Left ventricle myocardium inferior (tissue), 1 donor: ENCODE data around the gene MT1M. TPM values are rescaled to one million over a fixed set of nuclear protein-coding genes. Genes with fewer than 3 reads are reported as not detected.
"Not testable (repeated sequence)": the region's sequence is repeated elsewhere in the genome, so short reads cannot be mapped to it uniquely, and the experiment has no call there.

ENCODE experiments used
- DNase-seq: peaks from one replicate; pipeline ENCODE4 v3.0.0-alpha.2; 2020
- H3K27ac ChIP-seq: fragments of 200-600 bp; replicated peaks from 2 replicates; pipeline ENCODE4 v1.8.0; 2021
- H3K27me3 ChIP-seq: fragments of 200-600 bp; 2 replicates; pipeline ENCODE4 v1.8.0; 2021; ENCODE audit warnings: low read depth
- H3K36me3 ChIP-seq: fragments of 200-600 bp; 2 replicates; pipeline ENCODE4 v1.8.0; 2021
- H3K4me1 ChIP-seq: fragments of 200-600 bp; 2 replicates; pipeline ENCODE4 v1.8.0; 2021
- H3K4me3 ChIP-seq: fragments of 200-600 bp; 2 replicates; pipeline ENCODE4 v1.8.0; 2021; ENCODE audit warnings: mild to moderate bottlenecking, moderate library complexity
- H3K9me3 ChIP-seq: fragments of 200-600 bp; replicated peaks from 2 replicates; pipeline ENCODE4 v1.8.0; 2021
- intact Hi-C: fragments of 100-400 bp; cut with micrococcal nuclease; formaldehyde crosslinking; loops from one replicate; pipeline ENCODE4 v1.11.0; 2022
- total RNA-seq: library from RNA; stranded (reverse); fragmentation: NEBNext Ultra II Directional; extraction: Animal tissue kit (Norgen Biotek cat#: 25700); gene quantifications from one replicate; pipeline ENCODE4 v1.2.1, GENCODE V29; 2021
- TF ChIP-seq, protein P1 (sequence below): fragments of 200-600 bp; IDR thresholded peaks from 2 replicates; pipeline ENCODE4 v1.8.0; 2021; ENCODE audit warnings: antibody characterized with exemption, mild to moderate bottlenecking, borderline replicate concordance
- donor health status: DM: no; HTN: yes; CAD: no; lungs with severe emphysema.

Gene MT1M
- total RNA-seq, 1 donor from 2014 or later = 3.1 TPM

DNA sequence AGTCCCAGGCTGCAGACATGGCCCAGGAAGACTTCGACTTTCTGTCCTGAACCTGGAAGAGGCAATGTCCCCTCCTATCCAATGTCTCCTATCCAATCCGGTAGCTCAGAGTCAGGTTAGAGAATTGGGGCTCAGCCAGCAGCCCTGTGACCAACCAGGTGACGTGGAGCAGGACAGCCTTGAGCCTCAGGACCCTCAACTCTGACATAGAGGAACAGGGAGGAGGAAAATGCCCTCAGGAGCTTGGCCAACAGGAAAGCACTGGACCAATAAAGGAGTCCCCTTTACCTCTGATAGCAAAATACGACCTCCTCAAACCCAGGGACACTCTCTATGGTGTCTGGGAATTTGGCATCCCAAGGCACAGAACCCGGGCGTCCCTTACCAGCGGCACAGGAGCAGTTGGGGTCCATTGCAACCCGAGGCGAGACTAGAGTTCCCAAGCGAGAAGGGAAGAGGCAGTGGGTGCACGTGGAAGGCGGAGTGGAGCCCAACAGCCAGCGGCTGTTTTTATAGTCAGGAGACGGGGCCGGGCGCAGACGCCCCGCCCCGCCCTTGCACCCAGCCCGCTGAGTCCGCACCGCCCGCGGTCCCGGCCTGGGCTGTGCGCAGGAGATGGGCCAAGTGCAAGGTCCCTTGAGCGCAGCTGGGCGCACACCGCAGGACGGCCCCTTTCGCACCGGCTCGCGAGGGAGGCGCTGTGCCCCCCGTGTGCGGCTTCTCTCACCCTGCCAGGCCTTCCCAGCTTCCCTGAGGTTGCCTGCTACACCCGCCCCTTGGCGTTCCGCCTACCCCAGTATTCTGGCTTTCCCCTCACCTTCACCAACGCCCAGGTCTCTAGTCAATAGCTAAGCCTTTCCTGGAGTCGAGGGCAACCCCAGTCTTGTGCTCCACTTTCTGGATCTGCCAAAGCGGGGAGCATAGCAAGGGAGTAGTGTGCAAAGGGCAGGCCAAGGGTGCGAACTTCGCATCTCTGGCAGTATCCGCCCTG, 35.4 kb downstream of the MT1M start, which contains the start of gene MT1G:
TSS of gene MT1G (minus strand) at position 485 of the 991 bp plus-strand sequence. CDS start at position 413, 72 bp downstream.
- DNase-seq = peak; percentile 48
- intact Hi-C loops = no loop called here
- Histone ChIP-seq H3K27ac (no peak within 1 kb of the TSS), H3K4me3 (peak within 1 kb of the TSS; percentile 41), H3K4me1 (peaks cover 22% of the 10 kb centered on the region), H3K36me3 (no peaks in the 10 kb centered on the region), H3K27me3 (peaks cover 100% of the 10 kb centered on the region), H3K9me3 (no peaks in the 10 kb centered on the region)
- TF ChIP-seq, protein P1, sequence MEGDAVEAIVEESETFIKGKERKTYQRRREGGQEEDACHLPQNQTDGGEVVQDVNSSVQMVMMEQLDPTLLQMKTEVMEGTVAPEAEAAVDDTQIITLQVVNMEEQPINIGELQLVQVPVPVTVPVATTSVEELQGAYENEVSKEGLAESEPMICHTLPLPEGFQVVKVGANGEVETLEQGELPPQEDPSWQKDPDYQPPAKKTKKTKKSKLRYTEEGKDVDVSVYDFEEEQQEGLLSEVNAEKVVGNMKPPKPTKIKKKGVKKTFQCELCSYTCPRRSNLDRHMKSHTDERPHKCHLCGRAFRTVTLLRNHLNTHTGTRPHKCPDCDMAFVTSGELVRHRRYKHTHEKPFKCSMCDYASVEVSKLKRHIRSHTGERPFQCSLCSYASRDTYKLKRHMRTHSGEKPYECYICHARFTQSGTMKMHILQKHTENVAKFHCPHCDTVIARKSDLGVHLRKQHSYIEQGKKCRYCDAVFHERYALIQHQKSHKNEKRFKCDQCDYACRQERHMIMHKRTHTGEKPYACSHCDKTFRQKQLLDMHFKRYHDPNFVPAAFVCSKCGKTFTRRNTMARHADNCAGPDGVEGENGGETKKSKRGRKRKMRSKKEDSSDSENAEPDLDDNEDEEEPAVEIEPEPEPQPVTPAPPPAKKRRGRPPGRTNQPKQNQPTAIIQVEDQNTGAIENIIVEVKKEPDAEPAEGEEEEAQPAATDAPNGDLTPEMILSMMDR = no peak

DNA sequence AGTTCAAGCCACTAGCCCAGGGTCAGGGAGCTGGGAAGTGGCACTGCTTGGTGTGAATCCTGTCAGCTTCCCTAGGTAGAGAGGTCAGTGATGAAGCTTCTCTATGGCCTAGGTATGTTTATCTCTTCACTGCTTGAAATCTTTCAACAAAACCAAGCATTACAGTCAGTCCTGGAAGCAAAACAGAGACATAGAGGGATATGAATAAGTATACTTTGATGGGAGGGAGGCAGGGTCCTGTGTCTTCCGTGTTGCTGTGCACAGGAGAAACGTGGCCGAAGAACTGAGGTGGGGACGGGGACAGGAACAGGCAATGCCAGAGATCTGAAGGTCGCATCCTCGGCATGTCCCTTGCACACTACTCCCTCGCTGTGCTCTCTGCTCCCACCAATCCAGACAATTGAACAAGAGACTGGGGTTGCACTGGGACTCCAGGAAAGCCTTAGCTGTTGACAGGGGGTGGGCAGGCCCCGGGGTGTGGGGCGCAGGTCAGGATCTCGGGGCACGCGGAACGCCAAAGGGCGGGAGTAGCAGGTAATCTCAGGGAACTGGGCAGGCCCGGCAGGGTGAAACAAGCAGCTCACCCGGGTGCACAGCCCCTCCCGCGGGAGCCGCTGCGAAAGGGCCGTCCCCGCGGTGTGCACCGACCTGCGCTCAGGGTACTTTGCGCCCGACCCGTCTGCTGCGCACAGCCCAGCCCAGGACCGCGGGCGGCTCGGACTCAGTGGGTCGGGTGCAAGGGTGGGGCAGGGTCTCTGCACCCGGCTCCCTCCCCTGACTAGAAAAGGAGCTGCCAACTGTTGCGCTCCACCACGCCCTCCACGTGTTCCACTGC, 36.8 kb downstream of the MT1M start, which contains the start of gene MT1H:
TSS of gene MT1H (plus strand) at position 810 of the 835 bp plus-strand sequence. CDS start 71 bp downstream, outside the sequence.
- Histone ChIP-seq H3K36me3 (no peaks in the 10 kb centered on the region), H3K9me3 (no peaks in the 10 kb centered on the region), H3K27me3 (peaks cover 99% of the 10 kb centered on the region), H3K27ac (no peak within 1 kb of the TSS), H3K4me1 (peaks cover 18% of the 10 kb centered on the region), H3K4me3 (peak within 1 kb of the TSS; percentile 34)
- TF ChIP-seq, protein P1 = no peak
- intact Hi-C loops = no loop called here
- no peak for DNase-seq

GRCh38 chr16:56669840-56670619, 37.6 kb downstream of the MT1M start:
- H3K4me3 ChIP-seq = peak overlapping the region; percentile 34
- TF ChIP-seq, protein P1 = no peak
- H3K9me3 ChIP-seq = no peaks in the 10 kb centered on the region
- no peak overlapping the region for H3K27ac ChIP-seq
- no peak for DNase-seq
- intact Hi-C loops = no loop called here
- H3K36me3 ChIP-seq = no peaks in the 10 kb centered on the region
- H3K27me3 ChIP-seq = peaks cover 96% of the 10 kb centered on the region
- peaks cover 18% of the 10 kb centered on the region for H3K4me1 ChIP-seq

- Histone ChIP-seq H3K27ac (no peak overlapping the region), H3K4me1 (peaks cover 20% of the 10 kb centered on the region), H3K4me3 (no peak overlapping the region), H3K36me3 (no peaks in the 10 kb centered on the region), H3K27me3 (peaks cover 96% of the 10 kb centered on the region), H3K9me3 (no peaks in the 10 kb centered on the region)
- TF ChIP-seq, protein P1 = no peak
- DNase-seq = no peak
- intact Hi-C loops = no loop called here
These were observed 38.1 kb downstream of the MT1M start for GRCh38 chr16:56670620-56670934.

GRCh38 chr16:56671691-56672090, 39.2 kb downstream of the MT1M start:
- H3K36me3 ChIP-seq, H3K27ac ChIP-seq, intact Hi-C loops, DNase-seq, H3K4me3 ChIP-seq, H3K9me3 ChIP-seq: not testable (repeated sequence)
- Histone ChIP-seq H3K4me1 (peaks cover 28% of the 10 kb centered on the region), H3K27me3 (peaks cover 96% of the 10 kb centered on the region)

GRCh38 chr16:56672171-56672570, 39.7 kb downstream of the MT1M start:
- intact Hi-C loops, DNase-seq: not testable (repeated sequence)
- H3K27me3 ChIP-seq = peaks cover 95% of the 10 kb centered on the region

More at GRCh38 chr16:56672171-56672570, 39.7 kb downstream of the MT1M start:
- H3K4me1 ChIP-seq = peaks cover 28% of the 10 kb centered on the region
- H3K4me3 ChIP-seq, H3K36me3 ChIP-seq, H3K27ac ChIP-seq, H3K9me3 ChIP-seq: not testable (repeated sequence)
